A549 (cell line): ENCODE data around the gene BAZ1B.

Experiments used
- CTCF ChIP-seq: fragments of >200 bp; sonication (Bioruptor Twin); formaldehyde crosslinking; IDR thresholded peaks from 3 replicates; pipeline ENCODE4 v1.5.1; 2016
- EHMT2 ChIP-seq: fragments of 200-600 bp; sonication (generic); IDR thresholded peaks from 2 replicates; pipeline ENCODE4 v1.6.1; 2016; ENCODE audit warnings: antibody characterized with exemption, low read depth, mild to moderate bottlenecking, moderate library complexity
- JUN ChIP-seq, 2 experiments: fragments of >200 bp; sonication (Bioruptor Twin); formaldehyde crosslinking; IDR thresholded peaks; 2 replicates in 1 of 2; 3 replicates in 1 of 2; pipeline ENCODE4 v1.6.1; 2016 to 2017
- POLR2A ChIP-seq: IDR thresholded peaks from 2 replicates; pipeline ENCODE4 v1.6.1; 2012; ENCODE audit warnings: mild to moderate bottlenecking, low read length

GRCh38 chr7:73536479-73536878, 14.4 kb upstream of the BAZ1B start:
- TF ChIP-seq EHMT2 (no peak), POLR2A (no peak), JUN (IDR thresholded peaks at IDR 0.05) (no peak), CTCF (no peak)
